ENCODE results near the gene GBF1.

GBF1 gene

GRCh38 chr10:102352066-102352715, 106.9 kb downstream of the GBF1 start:
- peak; percentile 83 for DNase-seq

- DNase-seq = no peak
Measured at GRCh38 chr10:102354451-102354850, 109.1 kb downstream of the GBF1 start.

- no peak for DNase-seq
Measured at GRCh38 chr10:102358712-102359382, 113.5 kb downstream of the GBF1 start.

GRCh38 chr10:102367441-102367840, 122.1 kb downstream of the GBF1 start:
- no peak for DNase-seq

GRCh38 chr10:102368077-102368476, 122.7 kb downstream of the GBF1 start:
- DNase-seq = no peak

GRCh38 chr10:102371295-102371694, 126.0 kb downstream of the GBF1 start:
- DNase-seq = no peak

- no peak for DNase-seq
Measured at GRCh38 chr10:102375250-102375649, 129.9 kb downstream of the GBF1 start.

- no peak for DNase-seq
Measured at GRCh38 chr10:102375867-102376266, 130.5 kb downstream of the GBF1 start.

GRCh38 chr10:102376901-102377300, 131.6 kb downstream of the GBF1 start:
- no peak for DNase-seq

- DNase-seq = no peak
Measured at GRCh38 chr10:102379383-102379782, 134.1 kb downstream of the GBF1 start.

- DNase-seq = no peak
Measured at GRCh38 chr10:102381983-102382382, 136.7 kb downstream of the GBF1 start.

- no peak for DNase-seq
Measured at GRCh38 chr10:102382871-102383270, 137.5 kb downstream of the GBF1 start.

GRCh38 chr10:102384053-102384452, 138.7 kb downstream of the GBF1 start:
- peak; percentile 42 for DNase-seq

- DNase-seq = no peak
Measured at GRCh38 chr10:102384606-102385429, 139.5 kb downstream of the GBF1 start.

- no peak for DNase-seq
Measured at GRCh38 chr10:102389894-102390293, 144.6 kb downstream of the GBF1 start.

GRCh38 chr10:102392306-102392705, 147.0 kb downstream of the GBF1 start:
- DNase-seq = no peak

GRCh38 chr10:102393411-102394078, 148.2 kb downstream of the GBF1 start:
- DNase-seq = no peak

GRCh38 chr10:102394079-102394800, 148.9 kb downstream of the GBF1 start:
- DNase-seq = peak; percentile 95

GRCh38 chr10:102394801-102395399, 149.6 kb downstream of the GBF1 start:
- DNase-seq = peak; percentile 60

GRCh38 chr10:102395400-102396316, 150.3 kb downstream of the GBF1 start, which contains the start of gene NFKB2:
NFKB2 (plus strand) TSS chr10:102395705; CDS start chr10:102395960, 255 bp downstream.
- DNase-seq = peak; percentile 88

- no peak for DNase-seq
Measured at GRCh38 chr10:102396317-102396650, 151.0 kb downstream of the GBF1 start.
